ENCODE results near the gene MUC20.

- no peak for TF ChIP-seq POLR2AphosphoS5 (IDR thresholded peaks at IDR 0.05; ENCODE audit: low read depth, low read length)
- TF ChIP-seq CHD2 (IDR thresholded peaks at IDR 0.05; ENCODE audit: low read length), result no peak
- no peak for TF ChIP-seq MAX (IDR thresholded peaks at IDR 0.05)
- no peak for TF ChIP-seq CTCF (IDR thresholded peaks at IDR 0.05; ENCODE audit: control extremely low read depth in 1 of 3, insufficient read depth in 1 of 3, low read depth in 1 of 3, low read length in 3 of 3)
- no peak for TF ChIP-seq SAP30 (IDR thresholded peaks at IDR 0.05; ENCODE audit: insufficient read depth, insufficient replicate concordance, low read length)
- TF ChIP-seq RBBP5 (IDR thresholded peaks at IDR 0.05; ENCODE audit: borderline replicate concordance, low read depth, low read length), result no peak
- TF ChIP-seq RAD21 (IDR thresholded peaks at IDR 0.05 in 1 of 2, conservative IDR thresholded peaks at IDR 0.05 in 1 of 2; ENCODE audit: low read depth in 2 of 2, low read length in 2 of 2), result no peak
- no peak for TF ChIP-seq EP300 (IDR thresholded peaks at IDR 0.05; ENCODE audit: borderline replicate concordance in 1 of 2, low read depth in 2 of 2, low read length in 2 of 2)
- no peak for TF ChIP-seq JUN (IDR thresholded peaks at IDR 0.05; ENCODE audit: low read depth, low read length)
- TF ChIP-seq POLR2A (IDR thresholded peaks at IDR 0.05; ENCODE audit: control extremely low read depth in 1 of 2, low read depth in 2 of 2, low read length in 2 of 2), result no peak
- TF ChIP-seq ASH2L (IDR thresholded peaks at IDR 0.05; ENCODE audit: low read length), result no peak
These were observed 31.3 kb downstream of the MUC20 start for GRCh38 chr3:195752066-195752465.

Measured in H1 (cell line).